Measurements from ENCODE around the gene EPHB3.

DNA sequence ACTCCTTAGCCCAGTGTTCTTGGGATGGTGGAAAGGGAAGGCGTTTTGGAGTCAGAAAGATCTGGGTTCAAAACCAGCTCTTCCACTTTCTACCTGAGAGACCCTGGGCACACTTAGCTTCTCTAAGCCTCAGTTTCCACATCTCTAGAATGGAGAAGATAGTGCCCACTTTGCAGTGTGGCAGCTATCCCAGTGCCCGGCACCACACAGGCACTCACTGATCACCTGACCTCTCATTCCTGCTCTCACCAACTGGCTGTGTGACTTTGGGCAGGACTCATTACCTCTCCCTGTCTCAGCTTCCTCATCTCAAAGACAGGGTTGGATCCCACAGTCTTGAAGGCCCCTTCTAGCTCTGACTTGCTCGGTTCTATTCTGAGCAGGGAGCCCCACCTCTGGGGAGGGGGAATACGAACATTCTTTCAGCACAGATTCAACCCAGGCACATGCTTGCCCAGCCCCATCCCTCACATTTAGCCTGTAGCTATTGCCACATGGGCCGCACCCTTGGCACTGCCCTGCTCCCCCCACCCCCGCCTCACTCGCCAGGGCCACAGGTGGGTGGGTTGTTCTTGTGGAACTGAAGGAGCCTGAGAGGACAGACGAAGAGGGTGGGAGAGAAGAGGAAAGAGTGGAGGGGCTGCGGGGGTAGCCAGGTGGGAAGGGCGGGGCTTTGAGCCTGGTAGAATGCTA is 39.2 kb downstream of the EPHB3 start:
- TF ChIP-seq POLR2A (IDR thresholded peaks at IDR 0.05) (no peak), CTCF (IDR thresholded peaks at IDR 0.05) (no peak)
